T-helper 1 cell (primary cell): ENCODE data around the gene RYR2.
"Not testable (repeated sequence)": the region's sequence is repeated elsewhere in the genome, so short reads cannot be mapped to it uniquely, and the experiment has no call there.

Experiments used
- DNase-seq, 5 donors: peaks; one replicate each; pipeline ENCODE4 v3.0.0-alpha.2; 2012 to 2020

Gene RYR2

DNA sequence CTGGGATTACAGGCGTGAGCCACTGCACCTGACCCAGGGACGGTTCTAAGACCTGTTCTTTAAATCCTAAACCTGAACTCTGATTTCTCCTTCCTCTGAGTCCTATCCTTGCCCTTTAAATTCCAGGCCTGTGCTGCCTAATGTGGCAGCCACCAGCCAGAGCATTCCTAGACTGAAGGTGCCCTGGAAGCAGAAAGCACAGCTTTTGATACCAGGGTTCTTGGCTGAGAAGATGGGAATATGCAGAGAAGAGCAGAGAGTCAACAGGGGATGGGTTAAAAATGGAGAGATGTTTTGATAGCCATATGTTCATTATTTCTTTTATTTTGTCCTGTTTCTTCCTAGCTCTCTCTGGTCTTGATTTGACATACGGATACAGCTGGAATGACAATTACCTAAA is 49.7 kb downstream of the RYR2 start:
- no peak for DNase-seq

DNA sequence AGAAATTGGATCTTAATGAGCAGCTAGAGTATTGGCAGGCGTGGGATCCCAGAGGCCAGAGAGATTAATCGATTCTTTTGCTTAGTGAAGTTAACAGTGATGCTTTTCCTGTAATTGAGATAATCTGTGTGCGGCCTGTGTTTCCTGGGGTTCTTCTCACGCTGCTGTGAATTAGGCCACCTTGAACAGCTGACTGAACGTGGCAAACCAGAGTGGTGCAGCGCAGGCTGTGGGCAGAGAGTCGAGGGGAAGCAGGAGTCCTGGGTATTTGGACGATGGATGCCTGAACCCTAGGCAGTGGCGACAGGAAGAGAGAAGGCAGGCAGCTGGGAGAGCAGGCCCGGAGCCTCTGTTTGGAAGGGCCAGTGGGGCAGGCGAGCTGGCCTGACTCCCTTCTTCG is 51.7 kb downstream of the RYR2 start:
- DNase-seq: no peak

GRCh38 chr1:237098541-237098940 is 56.6 kb downstream of the RYR2 start:
- no peak for DNase-seq

DNA sequence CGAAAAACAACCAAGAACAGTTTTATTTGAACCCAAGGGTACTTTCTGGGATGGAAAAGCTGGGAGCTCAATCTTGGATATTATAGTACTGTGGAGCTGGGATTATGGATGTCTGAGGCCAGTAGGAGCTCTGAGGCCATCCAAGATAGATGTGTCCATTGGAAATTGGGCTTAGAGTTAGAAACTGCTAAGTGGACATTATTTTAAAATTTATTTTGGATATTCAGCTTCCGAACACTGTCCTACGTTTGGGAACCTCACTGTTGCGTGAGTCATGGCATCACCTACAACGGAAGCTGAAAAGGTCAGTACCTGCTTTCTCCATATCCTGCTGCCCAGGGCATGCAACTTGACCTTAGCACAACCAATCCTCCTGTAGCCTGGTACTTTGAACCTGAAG is 61.0 kb downstream of the RYR2 start:
- no peak for DNase-seq

GRCh38 chr1:237104096-237104495 is 62.1 kb downstream of the RYR2 start:
- no peak for DNase-seq

GRCh38 chr1:237105826-237106225 is 63.8 kb downstream of the RYR2 start:
- no peak for DNase-seq

DNA sequence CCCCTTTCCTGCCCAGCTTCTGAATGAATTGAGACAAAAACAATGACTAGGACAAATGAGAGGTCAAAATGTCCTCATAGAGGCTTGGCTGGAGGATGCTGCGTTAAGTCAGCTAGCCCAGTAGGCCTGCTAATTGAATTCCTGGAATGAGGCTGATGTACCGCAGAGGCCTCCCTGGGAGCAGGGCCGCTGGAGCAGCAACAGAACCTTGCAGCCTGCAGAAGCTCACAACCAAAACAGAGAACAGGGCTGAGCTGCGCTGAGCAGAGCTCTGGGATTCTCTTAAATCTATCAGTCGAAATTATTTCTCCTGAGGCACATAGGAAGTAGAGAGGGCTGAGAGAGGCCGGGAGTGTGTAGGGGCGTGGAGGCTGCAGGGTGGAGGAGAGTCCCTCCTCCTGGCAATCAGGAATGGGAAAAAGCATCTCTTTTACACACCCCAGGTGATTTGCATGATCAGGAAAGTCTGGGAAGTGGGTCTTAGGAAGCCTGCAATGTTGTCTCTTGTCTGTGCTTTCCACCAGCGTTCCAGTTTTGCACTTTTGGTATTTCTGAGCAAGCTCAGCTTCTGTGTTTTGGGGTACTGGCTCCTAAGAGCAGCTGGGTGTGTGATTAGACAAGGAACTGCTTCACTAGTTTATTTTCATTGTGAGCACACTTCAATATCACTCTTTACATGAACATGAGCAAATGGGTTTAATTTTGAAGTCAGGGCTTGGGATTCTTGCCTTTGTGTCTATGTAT is 66.5 kb downstream of the RYR2 start:
- DNase-seq: no peak

- no peak for DNase-seq
These were observed 69.8 kb downstream of the RYR2 start for GRCh38 chr1:237111807-237112206.

GRCh38 chr1:237112663-237113062 is 70.7 kb downstream of the RYR2 start:
- DNase-seq: no peak

- no peak for DNase-seq
These were observed 73.1 kb downstream of the RYR2 start for GRCh38 chr1:237115035-237115434.

DNA sequence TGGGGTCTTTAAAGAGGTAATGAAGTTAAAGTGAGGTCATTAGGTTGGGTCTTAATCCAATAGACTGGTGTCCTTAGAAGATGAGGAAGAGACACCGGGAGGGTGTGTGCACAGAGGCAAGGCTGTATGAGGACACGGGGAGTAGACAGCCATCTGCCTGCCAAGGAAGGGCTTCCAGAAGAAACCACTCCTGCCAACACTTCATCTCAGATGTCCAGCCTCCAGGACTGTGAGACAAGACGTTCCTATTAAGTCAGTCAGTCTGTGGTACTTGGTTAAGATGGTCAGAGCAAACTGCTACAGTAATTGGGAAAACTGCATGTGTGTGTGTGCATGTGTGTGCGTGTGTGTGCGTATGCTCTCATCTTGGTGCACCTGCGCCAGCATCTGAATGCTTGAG is 77.1 kb downstream of the RYR2 start:
- DNase-seq: no peak

GRCh38 chr1:237120683-237121082 is 78.7 kb downstream of the RYR2 start:
- no peak for DNase-seq

- DNase-seq: no peak
These were observed 83.0 kb downstream of the RYR2 start for GRCh38 chr1:237124856-237125462.

DNA sequence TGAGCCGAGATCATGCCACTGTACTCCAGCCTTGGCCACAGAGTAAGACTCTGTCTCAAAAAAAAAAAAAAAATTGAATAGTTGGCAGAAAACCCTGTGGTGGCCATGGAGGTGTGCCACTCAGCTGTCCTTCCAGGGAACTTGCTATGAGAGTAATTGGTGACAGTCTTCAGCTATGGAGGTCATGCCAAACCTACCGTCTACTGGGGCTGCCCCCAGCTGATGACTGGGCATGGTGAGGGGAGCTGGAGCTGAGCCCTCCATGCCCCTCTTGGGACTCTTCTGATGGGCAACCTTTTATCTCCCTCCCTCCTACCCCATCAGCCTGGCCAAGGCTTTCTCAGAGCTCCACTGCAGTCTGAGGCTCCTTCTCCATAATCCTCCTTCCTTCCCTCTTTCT is 84.2 kb downstream of the RYR2 start:
- DNase-seq: no peak

GRCh38 chr1:237127301-237127700 is 85.3 kb downstream of the RYR2 start:
- DNase-seq: not testable (repeated sequence)

GRCh38 chr1:237133921-237134320 is 91.9 kb downstream of the RYR2 start:
- no peak for DNase-seq

- no peak for DNase-seq
These were observed 92.9 kb downstream of the RYR2 start for GRCh38 chr1:237134929-237135328.

- no peak for DNase-seq
These were observed 96.6 kb downstream of the RYR2 start for GRCh38 chr1:237138551-237138950.

DNA sequence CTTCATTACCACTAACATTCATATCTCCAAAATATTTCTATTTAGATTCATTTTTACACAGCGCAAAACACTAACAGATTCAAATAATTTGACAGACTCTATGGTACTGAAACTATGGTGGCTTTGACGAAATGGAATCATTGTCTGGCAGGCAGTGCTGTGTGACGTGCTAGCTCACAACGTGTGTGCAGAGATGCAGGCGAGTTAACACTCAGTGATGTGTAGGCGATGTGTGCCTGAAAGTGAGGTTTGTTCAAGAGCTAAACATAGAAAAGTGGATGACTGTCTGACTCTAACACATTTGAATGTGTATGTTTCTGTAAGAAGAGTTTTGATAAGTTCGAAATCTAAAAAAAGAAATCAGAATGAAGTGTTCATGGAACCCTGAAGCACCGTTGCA is 97.7 kb downstream of the RYR2 start:
- DNase-seq: no peak

DNA sequence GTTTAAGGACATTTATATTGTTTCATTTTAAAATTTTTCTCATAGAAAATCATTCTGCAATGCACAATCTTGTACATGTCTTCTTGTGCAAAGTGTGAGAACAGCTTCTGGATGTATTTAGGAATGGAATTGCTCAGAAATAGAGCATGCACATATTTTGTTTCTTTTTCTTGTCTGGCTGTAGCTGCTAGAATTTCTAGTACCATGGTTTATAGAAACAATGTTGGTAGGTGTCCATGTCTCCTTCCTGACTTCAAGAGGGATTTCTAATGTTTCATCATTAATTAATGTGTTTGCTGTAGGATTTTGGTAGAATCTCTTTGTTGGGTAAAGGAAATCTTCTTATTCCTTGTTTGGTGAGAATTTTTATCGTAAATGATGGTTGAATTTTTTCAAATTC is 99.0 kb downstream of the RYR2 start:
- no peak for DNase-seq

GRCh38 chr1:237141502-237141901 is 99.5 kb downstream of the RYR2 start:
- no peak for DNase-seq

GRCh38 chr1:237145379-237146135 is 103.6 kb downstream of the RYR2 start:
- DNase-seq: no peak

DNA sequence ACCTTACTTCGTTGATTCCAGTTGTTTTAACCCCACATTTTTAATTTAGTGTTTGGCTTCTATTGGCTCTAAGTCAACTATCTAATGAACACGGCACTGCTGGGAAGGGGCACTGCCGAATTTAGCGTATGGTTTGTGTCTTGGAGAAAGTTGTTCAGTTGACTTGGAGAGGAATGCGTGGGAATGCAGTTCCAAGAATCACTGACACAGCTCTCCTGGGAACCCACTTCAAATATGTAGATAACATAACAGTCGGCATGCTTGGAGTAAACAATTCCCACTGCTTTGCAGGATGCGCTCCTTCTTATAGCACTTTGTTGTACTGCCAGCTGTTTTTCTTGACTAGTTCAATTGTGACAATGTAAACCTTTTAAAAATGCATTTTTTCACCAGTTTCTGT is 104.3 kb downstream of the RYR2 start:
- no peak for DNase-seq

DNA sequence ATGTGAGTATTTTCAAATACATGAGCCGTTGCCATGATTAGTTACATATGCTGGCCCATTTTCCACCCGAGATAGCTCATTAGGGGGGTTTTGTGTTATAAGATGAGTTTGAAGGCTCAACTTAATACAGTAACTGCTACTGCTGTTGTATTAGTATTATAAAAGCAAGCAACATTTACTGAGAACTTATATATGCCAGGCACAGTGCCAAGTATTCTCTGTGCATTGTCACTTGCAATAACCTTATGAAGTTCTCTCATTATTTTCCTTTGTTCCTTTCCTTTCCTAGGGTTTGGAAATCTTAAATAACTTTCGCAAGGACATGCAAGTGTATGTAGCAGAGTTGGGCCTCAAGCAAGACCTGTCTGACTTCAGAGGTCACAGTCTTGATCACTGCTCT is 107.9 kb downstream of the RYR2 start:
- DNase-seq: no peak
